ENCODE results near the gene CENPH. TPM values are rescaled to one million over a fixed set of nuclear protein-coding genes. Genes with fewer than 3 reads are reported as not detected.

CENPH gene
- total and polyA plus RNA-seq, 4 donors, result 0.33 to 14.6 (median 0.77) TPM

DNA sequence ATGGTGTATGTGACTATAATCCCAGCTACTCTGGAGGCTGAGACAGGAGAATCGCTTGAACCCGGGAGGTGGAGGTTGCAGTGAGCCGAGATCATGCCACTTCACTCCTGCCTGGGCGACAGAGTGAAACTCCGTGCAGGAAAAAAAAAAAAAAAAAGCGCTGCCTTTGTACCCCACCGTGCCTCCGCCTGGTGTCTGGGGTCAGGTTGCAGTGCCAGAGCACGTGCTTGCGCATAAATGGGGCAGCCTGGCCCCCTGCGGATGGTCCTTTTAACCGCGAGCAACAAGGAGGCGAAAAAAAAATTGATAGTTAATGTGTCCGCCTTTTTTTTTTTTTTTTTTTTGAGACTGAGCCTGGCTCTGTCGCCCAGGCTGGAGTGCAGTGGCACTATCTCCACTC lies 28.7 kb upstream of the CENPH start:
- DNase-seq (ENCODE audit: low spot score), result no peak
- no peak for TF ChIP-seq HNF4A (conservative IDR thresholded peaks at IDR 0.05)
- TF ChIP-seq YY1 (IDR thresholded peaks at IDR 0.05), result no peak
- no peak for TF ChIP-seq FOXA2 (IDR thresholded peaks at IDR 0.05)
- TF ChIP-seq FOXA1 (IDR thresholded peaks at IDR 0.05), result no peak
- TF ChIP-seq RAD21 (IDR thresholded peaks at IDR 0.05), result no peak
- TF ChIP-seq, protein P1, sequence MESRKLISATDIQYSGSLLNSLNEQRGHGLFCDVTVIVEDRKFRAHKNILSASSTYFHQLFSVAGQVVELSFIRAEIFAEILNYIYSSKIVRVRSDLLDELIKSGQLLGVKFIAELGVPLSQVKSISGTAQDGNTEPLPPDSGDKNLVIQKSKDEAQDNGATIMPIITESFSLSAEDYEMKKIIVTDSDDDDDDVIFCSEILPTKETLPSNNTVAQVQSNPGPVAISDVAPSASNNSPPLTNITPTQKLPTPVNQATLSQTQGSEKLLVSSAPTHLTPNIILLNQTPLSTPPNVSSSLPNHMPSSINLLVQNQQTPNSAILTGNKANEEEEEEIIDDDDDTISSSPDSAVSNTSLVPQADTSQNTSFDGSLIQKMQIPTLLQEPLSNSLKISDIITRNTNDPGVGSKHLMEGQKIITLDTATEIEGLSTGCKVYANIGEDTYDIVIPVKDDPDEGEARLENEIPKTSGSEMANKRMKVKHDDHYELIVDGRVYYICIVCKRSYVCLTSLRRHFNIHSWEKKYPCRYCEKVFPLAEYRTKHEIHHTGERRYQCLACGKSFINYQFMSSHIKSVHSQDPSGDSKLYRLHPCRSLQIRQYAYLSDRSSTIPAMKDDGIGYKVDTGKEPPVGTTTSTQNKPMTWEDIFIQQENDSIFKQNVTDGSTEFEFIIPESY (IDR thresholded peaks at IDR 0.05), result no peak
- TF ChIP-seq, protein P2, sequence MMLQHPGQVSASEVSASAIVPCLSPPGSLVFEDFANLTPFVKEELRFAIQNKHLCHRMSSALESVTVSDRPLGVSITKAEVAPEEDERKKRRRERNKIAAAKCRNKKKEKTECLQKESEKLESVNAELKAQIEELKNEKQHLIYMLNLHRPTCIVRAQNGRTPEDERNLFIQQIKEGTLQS (IDR thresholded peaks at IDR 0.05), result no peak
- TF ChIP-seq, protein P3, sequence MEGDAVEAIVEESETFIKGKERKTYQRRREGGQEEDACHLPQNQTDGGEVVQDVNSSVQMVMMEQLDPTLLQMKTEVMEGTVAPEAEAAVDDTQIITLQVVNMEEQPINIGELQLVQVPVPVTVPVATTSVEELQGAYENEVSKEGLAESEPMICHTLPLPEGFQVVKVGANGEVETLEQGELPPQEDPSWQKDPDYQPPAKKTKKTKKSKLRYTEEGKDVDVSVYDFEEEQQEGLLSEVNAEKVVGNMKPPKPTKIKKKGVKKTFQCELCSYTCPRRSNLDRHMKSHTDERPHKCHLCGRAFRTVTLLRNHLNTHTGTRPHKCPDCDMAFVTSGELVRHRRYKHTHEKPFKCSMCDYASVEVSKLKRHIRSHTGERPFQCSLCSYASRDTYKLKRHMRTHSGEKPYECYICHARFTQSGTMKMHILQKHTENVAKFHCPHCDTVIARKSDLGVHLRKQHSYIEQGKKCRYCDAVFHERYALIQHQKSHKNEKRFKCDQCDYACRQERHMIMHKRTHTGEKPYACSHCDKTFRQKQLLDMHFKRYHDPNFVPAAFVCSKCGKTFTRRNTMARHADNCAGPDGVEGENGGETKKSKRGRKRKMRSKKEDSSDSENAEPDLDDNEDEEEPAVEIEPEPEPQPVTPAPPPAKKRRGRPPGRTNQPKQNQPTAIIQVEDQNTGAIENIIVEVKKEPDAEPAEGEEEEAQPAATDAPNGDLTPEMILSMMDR (IDR thresholded peaks at IDR 0.05; ENCODE audit: low read depth, low read length, missing input control), result no peak
- TF ChIP-seq SP1 (IDR thresholded peaks at IDR 0.05), result no peak
- no peak for TF ChIP-seq JUND (IDR thresholded peaks at IDR 0.05)
- no peak for TF ChIP-seq HNF4G (IDR thresholded peaks at IDR 0.05)
- no peak for TF ChIP-seq GABPA (IDR thresholded peaks at IDR 0.05 in 1 of 2, conservative IDR thresholded peaks at IDR 0.05 in 1 of 2)
- TF ChIP-seq, protein P4, sequence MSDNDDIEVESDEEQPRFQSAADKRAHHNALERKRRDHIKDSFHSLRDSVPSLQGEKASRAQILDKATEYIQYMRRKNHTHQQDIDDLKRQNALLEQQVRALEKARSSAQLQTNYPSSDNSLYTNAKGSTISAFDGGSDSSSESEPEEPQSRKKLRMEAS (IDR thresholded peaks at IDR 0.05), result no peak
- TF ChIP-seq, protein P5, sequence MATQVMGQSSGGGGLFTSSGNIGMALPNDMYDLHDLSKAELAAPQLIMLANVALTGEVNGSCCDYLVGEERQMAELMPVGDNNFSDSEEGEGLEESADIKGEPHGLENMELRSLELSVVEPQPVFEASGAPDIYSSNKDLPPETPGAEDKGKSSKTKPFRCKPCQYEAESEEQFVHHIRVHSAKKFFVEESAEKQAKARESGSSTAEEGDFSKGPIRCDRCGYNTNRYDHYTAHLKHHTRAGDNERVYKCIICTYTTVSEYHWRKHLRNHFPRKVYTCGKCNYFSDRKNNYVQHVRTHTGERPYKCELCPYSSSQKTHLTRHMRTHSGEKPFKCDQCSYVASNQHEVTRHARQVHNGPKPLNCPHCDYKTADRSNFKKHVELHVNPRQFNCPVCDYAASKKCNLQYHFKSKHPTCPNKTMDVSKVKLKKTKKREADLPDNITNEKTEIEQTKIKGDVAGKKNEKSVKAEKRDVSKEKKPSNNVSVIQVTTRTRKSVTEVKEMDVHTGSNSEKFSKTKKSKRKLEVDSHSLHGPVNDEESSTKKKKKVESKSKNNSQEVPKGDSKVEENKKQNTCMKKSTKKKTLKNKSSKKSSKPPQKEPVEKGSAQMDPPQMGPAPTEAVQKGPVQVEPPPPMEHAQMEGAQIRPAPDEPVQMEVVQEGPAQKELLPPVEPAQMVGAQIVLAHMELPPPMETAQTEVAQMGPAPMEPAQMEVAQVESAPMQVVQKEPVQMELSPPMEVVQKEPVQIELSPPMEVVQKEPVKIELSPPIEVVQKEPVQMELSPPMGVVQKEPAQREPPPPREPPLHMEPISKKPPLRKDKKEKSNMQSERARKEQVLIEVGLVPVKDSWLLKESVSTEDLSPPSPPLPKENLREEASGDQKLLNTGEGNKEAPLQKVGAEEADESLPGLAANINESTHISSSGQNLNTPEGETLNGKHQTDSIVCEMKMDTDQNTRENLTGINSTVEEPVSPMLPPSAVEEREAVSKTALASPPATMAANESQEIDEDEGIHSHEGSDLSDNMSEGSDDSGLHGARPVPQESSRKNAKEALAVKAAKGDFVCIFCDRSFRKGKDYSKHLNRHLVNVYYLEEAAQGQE (IDR thresholded peaks at IDR 0.05), result no peak
- no peak for TF ChIP-seq TAF1 (conservative IDR thresholded peaks at IDR 0.05)
- no peak for TF ChIP-seq EGR1 (IDR thresholded peaks at IDR 0.05; ENCODE audit: low read depth in 2 of 2)
- TF ChIP-seq RXRA (IDR thresholded peaks at IDR 0.05), result no peak
- TF ChIP-seq NR2F2 (IDR thresholded peaks at IDR 0.05), result no peak
- Histone ChIP-seq H3K9ac (ENCODE audit: low read depth in 1 of 2, low read length in 2 of 2) (no peak overlapping the region), H3K27me3 (ENCODE audit: control insufficient read depth in 4 of 4, insufficient read depth in 4 of 4, low read length in 3 of 4) (no peaks in the 10 kb centered on the region), H3K4me3 (ENCODE audit: low read depth in 1 of 3, low read length in 3 of 3) (no peak overlapping the region), H3K4me1 (ENCODE audit: control insufficient read depth in 4 of 4, insufficient read depth in 4 of 4, low read length in 3 of 4) (no peaks in the 10 kb centered on the region), H3K27ac (ENCODE audit: low read depth in 1 of 2, low read length in 2 of 2) (no peak overlapping the region), H3K9me3 (ENCODE audit: control insufficient read depth in 4 of 4, low read length in 3 of 4) (no peaks in the 10 kb centered on the region), H3K36me3 (ENCODE audit: control insufficient read depth in 4 of 4, insufficient read depth in 3 of 4, low read depth in 1 of 4, low read length in 3 of 4) (no peaks in the 10 kb centered on the region)
- WGBS, result 93% methylated on average over 16 of the region's 16 CpGs

Data from liver (tissue), 9 donors.